CD4-positive, alpha-beta memory T cell (primary cell): Measurements from ENCODE around the gene NRDE2. TPM values are rescaled to one million over a fixed set of nuclear protein-coding genes. Genes with fewer than 3 reads are reported as not detected.

Experiments used
- CTCF ChIA-PET: fragments of 350-600 bp; sonication (Branson Sonifier 250); formaldehyde crosslinking; loops from one replicate; lab custom pipeline; 2021; ENCODE audit warnings: inconsistent platforms; ENCODE audit not compliant: partially characterized antibody; lab: Charles Lee
- POLR2A ChIA-PET: fragments of 350-600 bp; sonication (Branson Sonifier 250); formaldehyde crosslinking; loops from one replicate; lab custom pipeline; 2021; ENCODE audit not compliant: partially characterized antibody; lab: Charles Lee
- DNase-seq, 5 donors: peaks; one replicate each; pipeline versions ENCODE4 v3.0.0 to v3.0.0-alpha.2; 2020 to 2022; ENCODE audit warnings: mixed read lengths in 1 of 5
- H3K27ac ChIP-seq: one replicate; pipeline ENCODE4 v1.7.0; 2013; ENCODE audit warnings: low read depth, low read length
- H3K27me3 ChIP-seq: 2 replicates; pipeline ENCODE4 v1.7.0; 2013; ENCODE audit warnings: mild to moderate bottlenecking, low read length, moderate library complexity; ENCODE audit not compliant: insufficient read depth
- H3K36me3 ChIP-seq: 2 replicates; pipeline ENCODE4 v1.7.0; 2013; ENCODE audit warnings: mild to moderate bottlenecking, low read length, moderate library complexity; ENCODE audit not compliant: insufficient read depth
- H3K4me1 ChIP-seq: 2 replicates; pipeline ENCODE4 v1.7.0; 2013; ENCODE audit warnings: mild to moderate bottlenecking, low read length, moderate library complexity; ENCODE audit not compliant: insufficient read depth
- H3K4me3 ChIP-seq, 2 donors: one replicate each; pipeline ENCODE4 v1.7.0; 2013; ENCODE audit warnings: low read length in 2 of 2, mild to moderate bottlenecking in 1 of 2
- H3K9me3 ChIP-seq, 2 donors: one replicate each; pipeline ENCODE4 v1.7.0; 2013; ENCODE audit warnings: low read length in 2 of 2, control low read depth in 1 of 2; ENCODE audit not compliant: control insufficient read depth in 1 of 2
- H3K27ac Mint-ChIP-seq, 7 donors: one replicate each; pipeline ENCODE4 v1.8.0; 2020 to 2021; ENCODE audit warnings: mixed read lengths in 7 of 7, mild to moderate bottlenecking in 6 of 7, inconsistent platforms in 3 of 7, moderate library complexity in 3 of 7
- H3K27me3 Mint-ChIP-seq, 2 donors: one replicate each; pipeline ENCODE4 v1.8.0; 2020 to 2021; ENCODE audit warnings: mixed read lengths in 2 of 2
- H3K36me3 Mint-ChIP-seq, 2 donors: one replicate each; pipeline ENCODE4 v1.8.0; 2020 to 2021; ENCODE audit warnings: mixed read lengths in 2 of 2, inconsistent platforms in 1 of 2, mild to moderate bottlenecking in 1 of 2
- H3K4me1 Mint-ChIP-seq, 4 donors: one replicate each; pipeline ENCODE4 v1.8.0; 2020 to 2021; ENCODE audit warnings: mixed read lengths in 4 of 4, mild to moderate bottlenecking in 1 of 4
- H3K4me3 Mint-ChIP-seq, 8 donors: one replicate each; pipeline ENCODE4 v1.8.0; 2020 to 2021; ENCODE audit warnings: mixed read lengths in 8 of 8, mild to moderate bottlenecking in 7 of 8, moderate library complexity in 6 of 8, inconsistent platforms in 3 of 8
- H3K9me3 Mint-ChIP-seq, 8 donors: one replicate each; pipeline ENCODE4 v1.8.0; 2020 to 2021; ENCODE audit warnings: mixed read lengths in 8 of 8, mild to moderate bottlenecking in 5 of 8, inconsistent platforms in 3 of 8, moderate library complexity in 1 of 8
- intact Hi-C: fragments of 100-400 bp; cut with micrococcal nuclease; formaldehyde crosslinking; loops from one replicate; pipeline ENCODE4 v1.15.1; 2023
- polyA plus RNA-seq, 2 donors: library from polyadenylated mRNA; unstranded; fragments of 300-500 nt; fragmentation: Illumina TruSeq; gene quantifications; one replicate each; pipeline ENCODE4 v1.2.3, GENCODE V29; 2021
- total RNA-seq, 2 experiments: library from RNA; stranded (reverse); gene quantifications; one replicate each; pipeline ENCODE4 v1.2.3, GENCODE V29; 2021

NRDE2 gene
- total and polyA plus RNA-seq, 4 experiments from 2014 or later: 4.4 to 32.6 (median 18.5) TPM

GRCh38 chr14:90330203-90331196, 1.2 kb downstream of the NRDE2 start:
- no peaks in the 10 kb centered on the region for H3K9me3 Mint-ChIP-seq

GRCh38 chr14:90321891-90322290, 9.8 kb downstream of the NRDE2 start:
- DNase-seq: no peak
- peaks cover 35 to 42% of the 10 kb centered on the region in 2 donors for H3K36me3 Mint-ChIP-seq
- Histone ChIP-seq H3K4me1 (peaks cover 8% of the 10 kb centered on the region), H3K36me3 (no peaks in the 10 kb centered on the region), H3K4me3 (no peak overlapping the region), H3K9me3 (no peaks in the 10 kb centered on the region), H3K27me3 (no peaks in the 10 kb centered on the region), H3K27ac (no peak overlapping the region)
- POLR2A ChIA-PET: interaction anchor here (1.0 kb wide), 1 partner anchor 9 kb away, joined by 3 read pairs; no protein-coding TSS in a partner anchor
- intact Hi-C loops: no loop called here
- H3K27me3 Mint-ChIP-seq: no peaks in the 10 kb centered on the region
- no peak overlapping the region for H3K4me3 Mint-ChIP-seq
- H3K4me1 Mint-ChIP-seq: peaks cover 20 to 32% (median 23%) of the 10 kb centered on the region in 4 donors
- CTCF ChIA-PET: interaction anchor here (0.6 to 0.9 kb wide), 2 partner anchors 98 to 437 kb away, joined by 3 to 5 read pairs; no protein-coding TSS in a partner anchor
- peak overlapping the region in 1 of 7 donors; percentile 53 for H3K27ac Mint-ChIP-seq
- peaks cover 0 to 2% (median 0%) of the 10 kb centered on the region in 8 donors for H3K9me3 Mint-ChIP-seq

More at GRCh38 chr14:90330203-90331196, 1.2 kb downstream of the NRDE2 start:
- intact Hi-C loops: loop anchor here (1.0 to 5.0 kb wide), 6 partner anchors 53 to 1777 kb away; partner anchors contain the start of genes ATXN3, PSMC1, TDP1 and TTC8
- peaks cover 15 to 38% (median 32%) of the 10 kb centered on the region in 4 donors for H3K4me1 Mint-ChIP-seq
- DNase-seq: no peak
- Histone ChIP-seq H3K4me1 (peaks cover 15% of the 10 kb centered on the region), H3K27me3 (no peaks in the 10 kb centered on the region), H3K27ac (no peak overlapping the region), H3K9me3 (no peaks in the 10 kb centered on the region), H3K36me3 (no peaks in the 10 kb centered on the region), H3K4me3 (peak overlapping the region in 1 of 2 donors; percentile 92)
- peak overlapping the region; percentile 90 to 96 (median 93) for H3K4me3 Mint-ChIP-seq
- H3K36me3 Mint-ChIP-seq: peaks cover 0 to 18% of the 10 kb centered on the region in 2 donors
- ChIA-PET CTCF (interaction anchor here (0.5 to 1.2 kb wide), 4 partner anchors 54 to 863 kb away, joined by 3 read pairs; no protein-coding TSS in a partner anchor), POLR2A (interaction anchor here (0.8 to 4.2 kb wide), 9 partner anchors 9 to 428 kb away, joined by 3 to 46 read pairs (median 5); partner anchors contain the start of genes CALM1 and PSMC1)
- H3K27ac Mint-ChIP-seq: peak overlapping the region; percentile 91 to 97 (median 96)
- peaks cover 1 to 3% of the 10 kb centered on the region in 2 donors for H3K27me3 Mint-ChIP-seq

- peaks cover 8% of the 10 kb centered on the region for H3K4me1 ChIP-seq
- H3K27me3 ChIP-seq: no peaks in the 10 kb centered on the region
- DNase-seq: no peak
- Mint-ChIP-seq H3K9me3 (peaks cover 0 to 2% (median 0%) of the 10 kb centered on the region in 8 donors), H3K4me1 (peaks cover 17 to 25% (median 22%) of the 10 kb centered on the region in 4 donors), H3K27me3 (no peaks in the 10 kb centered on the region), H3K27ac (peak overlapping the region in 1 of 7 donors; percentile 75), H3K4me3 (peak overlapping the region in 1 of 8 donors; percentile 21), H3K36me3 (peaks cover 43 to 54% of the 10 kb centered on the region in 2 donors)
- ChIA-PET CTCF (no interaction called here), POLR2A (interaction anchor here (1.0 kb wide), 1 partner anchor 62 kb away, joined by 3 read pairs; no protein-coding TSS in a partner anchor)
- no peak overlapping the region for H3K27ac ChIP-seq
- peaks cover 11% of the 10 kb centered on the region for H3K36me3 ChIP-seq
- no peak overlapping the region for H3K4me3 ChIP-seq
- H3K9me3 ChIP-seq: no peaks in the 10 kb centered on the region
- intact Hi-C loops: no loop called here
Observed at GRCh38 chr14:90319634-90320541, 11.9 kb downstream of the NRDE2 start.

GRCh38 chr14:90319173-90319572, 12.6 kb downstream of the NRDE2 start:
- no peaks in the 10 kb centered on the region for H3K27me3 Mint-ChIP-seq
- H3K27ac Mint-ChIP-seq: no peak overlapping the region
- Histone ChIP-seq H3K36me3 (peaks cover 15% of the 10 kb centered on the region), H3K4me1 (peaks cover 8% of the 10 kb centered on the region), H3K4me3 (no peak overlapping the region), H3K9me3 (no peaks in the 10 kb centered on the region), H3K27ac (no peak overlapping the region), H3K27me3 (no peaks in the 10 kb centered on the region)
- DNase-seq: no peak
- peaks cover 0 to 2% (median 0%) of the 10 kb centered on the region in 8 donors for H3K9me3 Mint-ChIP-seq
- peaks cover 45 to 50% of the 10 kb centered on the region in 2 donors for H3K36me3 Mint-ChIP-seq
- CTCF ChIA-PET: interaction anchor here (1.7 kb wide), 1 partner anchor 378 kb away, joined by 4 read pairs; no protein-coding TSS in a partner anchor
- POLR2A ChIA-PET: interaction anchor here (1.0 kb wide), 1 partner anchor 63 kb away, joined by 3 read pairs; no protein-coding TSS in a partner anchor
- intact Hi-C loops: no loop called here
- H3K4me3 Mint-ChIP-seq: no peak overlapping the region
- peaks cover 14 to 23% (median 20%) of the 10 kb centered on the region in 4 donors for H3K4me1 Mint-ChIP-seq

- peaks cover 8% of the 10 kb centered on the region for H3K4me1 ChIP-seq
- no peak overlapping the region for H3K4me3 ChIP-seq
- H3K27me3 ChIP-seq: no peaks in the 10 kb centered on the region
- no peaks in the 10 kb centered on the region for H3K9me3 ChIP-seq
- peak overlapping the region in 1 of 7 donors; percentile 2 for H3K27ac Mint-ChIP-seq
- peaks cover 51 to 55% of the 10 kb centered on the region in 2 donors for H3K36me3 Mint-ChIP-seq
- H3K36me3 ChIP-seq: peaks cover 15% of the 10 kb centered on the region
- H3K4me3 Mint-ChIP-seq: no peak overlapping the region
- H3K9me3 Mint-ChIP-seq: peaks cover 0 to 2% (median 0%) of the 10 kb centered on the region in 8 donors
- intact Hi-C loops: no loop called here
- ChIA-PET CTCF (interaction anchor here (1.0 to 2.0 kb wide), 3 partner anchors 17 to 379 kb away, joined by 3 to 4 read pairs (median 4); no protein-coding TSS in a partner anchor), POLR2A (no interaction called here)
- no peak for DNase-seq
- H3K27ac ChIP-seq: no peak overlapping the region
- no peaks in the 10 kb centered on the region for H3K27me3 Mint-ChIP-seq
- peaks cover 12 to 22% (median 16%) of the 10 kb centered on the region in 4 donors for H3K4me1 Mint-ChIP-seq
Observed at GRCh38 chr14:90318016-90318415, 13.7 kb downstream of the NRDE2 start.

GRCh38 chr14:90317286-90317685, 14.5 kb downstream of the NRDE2 start:
- H3K9me3 Mint-ChIP-seq: peaks cover 0 to 2% (median 0%) of the 10 kb centered on the region in 8 donors
- ChIA-PET POLR2A (no interaction called here), CTCF (interaction anchor here (1.0 to 2.0 kb wide), 3 partner anchors 16 to 380 kb away, joined by 3 to 4 read pairs (median 4); no protein-coding TSS in a partner anchor)
- peaks cover 18% of the 10 kb centered on the region for H3K36me3 ChIP-seq
- no peak overlapping the region for H3K4me3 ChIP-seq
- no peak overlapping the region for H3K27ac ChIP-seq
- H3K36me3 Mint-ChIP-seq: peaks cover 55 to 60% of the 10 kb centered on the region in 2 donors
- H3K4me1 Mint-ChIP-seq: peaks cover 12 to 22% (median 16%) of the 10 kb centered on the region in 4 donors
- no peak for DNase-seq
- H3K27me3 ChIP-seq: no peaks in the 10 kb centered on the region
- intact Hi-C loops: no loop called here
- peak overlapping the region in 1 of 7 donors; percentile 67 for H3K27ac Mint-ChIP-seq
- peaks cover 8% of the 10 kb centered on the region for H3K4me1 ChIP-seq
- H3K9me3 ChIP-seq: no peaks in the 10 kb centered on the region
- no peak overlapping the region for H3K4me3 Mint-ChIP-seq
- H3K27me3 Mint-ChIP-seq: no peaks in the 10 kb centered on the region
